GM19328 (cell line): ENCODE results near the gene PRKAR1B.

Experiments used
- ATAC-seq: cut with Tn5 transposase; IDR thresholded peaks from one replicate; pipeline ENCODE4 v1.9.1; 2021; ENCODE audit warnings: mild to moderate bottlenecking, moderate library complexity; ENCODE audit not compliant: unreplicated experiment

Gene PRKAR1B

GRCh38 chr7:727104-727805 lies at the start of gene PRKAR1B:
PRKAR1B (minus strand) TSS chr7:727281; CDS start chr7:711505, 15,776 bp downstream.
- ATAC-seq, result peak; percentile 56

- no peak for ATAC-seq
Measured at GRCh38 chr7:776381-776780, 49.3 kb upstream of the PRKAR1B start.

GRCh38 chr7:774161-775109 lies 47.4 kb upstream of the PRKAR1B start:
- no peak for ATAC-seq

- ATAC-seq, result no peak
Measured at GRCh38 chr7:773622-773915, 46.5 kb upstream of the PRKAR1B start.

GRCh38 chr7:772861-773621 lies 46.0 kb upstream of the PRKAR1B start:
- no peak for ATAC-seq

GRCh38 chr7:772392-772791 lies 45.3 kb upstream of the PRKAR1B start:
- no peak for ATAC-seq

- ATAC-seq, result no peak
Measured at GRCh38 chr7:772005-772294, 44.9 kb upstream of the PRKAR1B start.

GRCh38 chr7:771234-772004 lies 44.3 kb upstream of the PRKAR1B start:
- no peak for ATAC-seq

- ATAC-seq, result no peak
Measured at GRCh38 chr7:770741-771166, 43.7 kb upstream of the PRKAR1B start.

GRCh38 chr7:770336-770735 lies 43.3 kb upstream of the PRKAR1B start:
- ATAC-seq, result no peak

- no peak for ATAC-seq
Measured at GRCh38 chr7:768881-769504, 41.9 kb upstream of the PRKAR1B start.

- no peak for ATAC-seq
Measured at GRCh38 chr7:767941-768731, 41.1 kb upstream of the PRKAR1B start.

GRCh38 chr7:767580-767940 lies 40.5 kb upstream of the PRKAR1B start:
- no peak for ATAC-seq

GRCh38 chr7:765383-765782 lies 38.3 kb upstream of the PRKAR1B start:
- no peak for ATAC-seq

GRCh38 chr7:763762-764161 lies 36.7 kb upstream of the PRKAR1B start:
- ATAC-seq, result no peak

GRCh38 chr7:762885-763284 lies 35.8 kb upstream of the PRKAR1B start:
- ATAC-seq, result no peak

GRCh38 chr7:761631-762030 lies 34.5 kb upstream of the PRKAR1B start:
- no peak for ATAC-seq

- ATAC-seq, result no peak
Measured at GRCh38 chr7:761101-761500, 34.0 kb upstream of the PRKAR1B start.

- no peak for ATAC-seq
Measured at GRCh38 chr7:760006-760405, 32.9 kb upstream of the PRKAR1B start.

GRCh38 chr7:759569-759968 lies 32.5 kb upstream of the PRKAR1B start:
- no peak for ATAC-seq
